Neural cell (in vitro differentiated cells): ENCODE data around the gene AFAP1L1. TPM values are rescaled to one million over a fixed set of nuclear protein-coding genes. Genes with fewer than 3 reads are reported as not detected.

Experiments
- H2AFZ ChIP-seq: fragments of 200-600, 300-800 bp; sonication (generic), shearing (Covaris generic); 2 replicates; pipeline ENCODE4 v1.6.0; 2014; ENCODE audit warnings: low read depth, mild to moderate bottlenecking, antibody characterized with exemption, low read length, moderate library complexity
- H3F3A ChIP-seq: fragments of 200-600 bp; shearing (Covaris generic); 2 replicates; pipeline ENCODE4 v1.6.1; 2016; ENCODE audit warnings: mild to moderate bottlenecking, moderate library complexity, mixed read lengths, antibody characterized with exemption, low read length; ENCODE audit not compliant: insufficient read depth, poor library complexity, severe bottlenecking
- H3K27ac ChIP-seq: fragments of 200-600, 300-800 bp; sonication (generic), shearing (Covaris generic); 2 replicates; pipeline ENCODE4 v1.5.1; 2014; ENCODE audit warnings: mild to moderate bottlenecking, low read length, moderate library complexity
- H3K27me3 ChIP-seq: fragments of 300-800, 200-600 bp; sonication (generic), shearing (Covaris generic); 2 replicates; pipeline ENCODE4 v1.6.0; 2014; ENCODE audit warnings: mild to moderate bottlenecking, low read depth, low read length, moderate library complexity; ENCODE audit not compliant: insufficient read depth
- H3K36me3 ChIP-seq: fragments of 300-800, 200-600 bp; sonication (generic), shearing (Covaris generic); 2 replicates; pipeline ENCODE4 v1.5.1; 2014; ENCODE audit warnings: mild to moderate bottlenecking, antibody characterized with exemption, low read length, moderate library complexity; ENCODE audit not compliant: insufficient read depth
- H3K4me2 ChIP-seq: fragments of 300-800, 200-600 bp; sonication (generic), shearing (Covaris generic); 2 replicates; pipeline ENCODE4 v1.6.0; 2014; ENCODE audit warnings: mild to moderate bottlenecking, low read length
- H3K4me3 ChIP-seq: fragments of 300-800, 200-600 bp; sonication (generic), shearing (Covaris generic); 2 replicates; pipeline ENCODE4 v1.5.1; 2014; ENCODE audit warnings: mild to moderate bottlenecking, low read length, moderate library complexity
- H3K79me2 ChIP-seq: fragments of 200-600 bp; shearing (Covaris generic); replicated peaks from 2 replicates; pipeline ENCODE4 v1.6.0; 2014; ENCODE audit warnings: mild to moderate bottlenecking, low read length, moderate library complexity; ENCODE audit not compliant: insufficient read depth
- H3K9ac ChIP-seq: fragments of 300-800, 200-600 bp; sonication (generic), shearing (Covaris generic); 2 replicates; pipeline ENCODE4 v1.6.1; 2016; ENCODE audit warnings: mild to moderate bottlenecking, low read length, mixed read lengths
- H3K9me2 ChIP-seq: fragments of 200-600 bp; shearing (Covaris generic); 2 replicates; pipeline ENCODE4 v1.6.1; 2016; ENCODE audit warnings: mild to moderate bottlenecking, low read length, mixed read lengths; ENCODE audit not compliant: insufficient read depth
- H3K9me3 ChIP-seq: fragments of 200-600, 300-800 bp; sonication (generic), shearing (Covaris generic); 2 replicates; pipeline ENCODE4 v1.6.1; 2016; ENCODE audit warnings: mild to moderate bottlenecking, mixed run types, low read length, moderate library complexity, mixed read lengths
- H4K20me1 ChIP-seq: fragments of 200-600 bp; shearing (Covaris generic); 2 replicates; pipeline ENCODE4 v1.6.1; 2016; ENCODE audit warnings: mild to moderate bottlenecking, mixed run types; ENCODE audit not compliant: insufficient read depth
- EP300 ChIP-seq: fragments of 450-650 bp; conservative IDR thresholded peaks from 2 replicates; pipeline ENCODE4 v1.6.1; 2014; ENCODE audit warnings: antibody characterized with exemption, mild to moderate bottlenecking, moderate library complexity; ENCODE audit not compliant: poor library complexity, severe bottlenecking
- EZH2 ChIP-seq: fragments of 200-600, 300-800 bp; shearing (Covaris generic), sonication (generic); IDR thresholded peaks from 2 replicates; pipeline ENCODE4 v1.6.1; 2014; ENCODE audit warnings: antibody characterized with exemption, low read length, borderline replicate concordance, mild to moderate bottlenecking; ENCODE audit not compliant: insufficient read depth, poor library complexity, severe bottlenecking
- MXI1 ChIP-seq: fragments of 450-650 bp; conservative IDR thresholded peaks from 2 replicates; pipeline ENCODE4 v1.6.1; 2014; ENCODE audit warnings: antibody characterized with exemption, mild to moderate bottlenecking; ENCODE audit not compliant: poor library complexity, severe bottlenecking
- POLR2AphosphoS5 ChIP-seq: IDR thresholded peaks from 2 replicates; pipeline ENCODE4 v1.6.1; 2012
- RAD21 ChIP-seq: fragments of 450-650 bp; conservative IDR thresholded peaks from 2 replicates; pipeline ENCODE4 v1.6.1; 2014; ENCODE audit warnings: antibody characterized with exemption, mild to moderate bottlenecking, moderate library complexity
- REST ChIP-seq: IDR thresholded peaks from 2 replicates; pipeline ENCODE4 v1.6.1; 2012; ENCODE audit warnings: borderline replicate concordance
- SMC3 ChIP-seq: fragments of 450-650 bp; conservative IDR thresholded peaks from 2 replicates; pipeline ENCODE4 v1.6.1; 2014; ENCODE audit warnings: antibody characterized with exemption, mild to moderate bottlenecking, moderate library complexity; ENCODE audit not compliant: poor library complexity
- TAF1 ChIP-seq: IDR thresholded peaks from 2 replicates; pipeline ENCODE4 v1.6.1; 2012; ENCODE audit warnings: low read depth
- polyA plus RNA-seq: library from polyadenylated mRNA; depleted of rRNA; stranded (reverse); fragments of >200 nt; gene quantifications from 2 replicates; pipeline ENCODE4 v1.2.3, GENCODE V29; 2014
- TF ChIP-seq, protein P1 (sequence below): fragments of 450-650 bp; IDR thresholded peaks from 2 replicates; pipeline ENCODE4 v1.5.1; 2014; ENCODE audit warnings: antibody characterized with exemption, mild to moderate bottlenecking, moderate library complexity; ENCODE audit not compliant: poor library complexity, severe bottlenecking

Gene AFAP1L1
- polyA plus RNA-seq, 1 donor from 2014 or later: not detected

GRCh38 chr5:149309354-149309753 lies 37.7 kb downstream of the AFAP1L1 start:
- Histone ChIP-seq H3K9ac (no peak overlapping the region), H3F3A (no peaks in the 10 kb centered on the region), H3K4me3 (no peak overlapping the region), H3K4me2 (no peak overlapping the region), H2AFZ (no peak overlapping the region), H3K9me2 (no peaks in the 10 kb centered on the region), H4K20me1 (no peaks in the 10 kb centered on the region), H3K9me3 (no peaks in the 10 kb centered on the region), H3K27me3 (no peaks in the 10 kb centered on the region), H3K36me3 (no peaks in the 10 kb centered on the region), H3K79me2 (no peaks in the 10 kb centered on the region), H3K27ac (no peak overlapping the region)
- no peak for TF ChIP-seq REST
- TF ChIP-seq, protein P1, sequence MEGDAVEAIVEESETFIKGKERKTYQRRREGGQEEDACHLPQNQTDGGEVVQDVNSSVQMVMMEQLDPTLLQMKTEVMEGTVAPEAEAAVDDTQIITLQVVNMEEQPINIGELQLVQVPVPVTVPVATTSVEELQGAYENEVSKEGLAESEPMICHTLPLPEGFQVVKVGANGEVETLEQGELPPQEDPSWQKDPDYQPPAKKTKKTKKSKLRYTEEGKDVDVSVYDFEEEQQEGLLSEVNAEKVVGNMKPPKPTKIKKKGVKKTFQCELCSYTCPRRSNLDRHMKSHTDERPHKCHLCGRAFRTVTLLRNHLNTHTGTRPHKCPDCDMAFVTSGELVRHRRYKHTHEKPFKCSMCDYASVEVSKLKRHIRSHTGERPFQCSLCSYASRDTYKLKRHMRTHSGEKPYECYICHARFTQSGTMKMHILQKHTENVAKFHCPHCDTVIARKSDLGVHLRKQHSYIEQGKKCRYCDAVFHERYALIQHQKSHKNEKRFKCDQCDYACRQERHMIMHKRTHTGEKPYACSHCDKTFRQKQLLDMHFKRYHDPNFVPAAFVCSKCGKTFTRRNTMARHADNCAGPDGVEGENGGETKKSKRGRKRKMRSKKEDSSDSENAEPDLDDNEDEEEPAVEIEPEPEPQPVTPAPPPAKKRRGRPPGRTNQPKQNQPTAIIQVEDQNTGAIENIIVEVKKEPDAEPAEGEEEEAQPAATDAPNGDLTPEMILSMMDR: no peak
- TF ChIP-seq SMC3: no peak
- no peak for TF ChIP-seq POLR2AphosphoS5
- no peak for TF ChIP-seq TAF1
- TF ChIP-seq RAD21: no peak
- TF ChIP-seq MXI1: no peak
- TF ChIP-seq EP300: no peak
- no peak for TF ChIP-seq EZH2

- H3K4me2 ChIP-seq: no peak overlapping the region
Measured at GRCh38 chr5:149310488-149310887, 38.8 kb downstream of the AFAP1L1 start.

More at GRCh38 chr5:149310488-149310887, 38.8 kb downstream of the AFAP1L1 start:
- H3K9ac ChIP-seq: no peak overlapping the region
- no peaks in the 10 kb centered on the region for H3K9me2 ChIP-seq
- no peaks in the 10 kb centered on the region for H3F3A ChIP-seq
- TF ChIP-seq REST (no peak), MXI1 (no peak), POLR2AphosphoS5 (no peak), EP300 (no peak), TAF1 (no peak), SMC3 (no peak), EZH2 (no peak)
- TF ChIP-seq, protein P1: no peak
- no peaks in the 10 kb centered on the region for H3K79me2 ChIP-seq
- H4K20me1 ChIP-seq: no peaks in the 10 kb centered on the region
- H3K9me3 ChIP-seq: no peaks in the 10 kb centered on the region
- no peaks in the 10 kb centered on the region for H3K27me3 ChIP-seq
- H2AFZ ChIP-seq: no peak overlapping the region
- no peak overlapping the region for H3K4me3 ChIP-seq
- no peak overlapping the region for H3K27ac ChIP-seq
- no peaks in the 10 kb centered on the region for H3K36me3 ChIP-seq
